IMR-90 (cell line): ENCODE data around the gene TBC1D24. TPM values are rescaled to one million over a fixed set of nuclear protein-coding genes. Genes with fewer than 3 reads are reported as not detected.

Experiments
- ATAC-seq: fragments of 200-7000 bp; cut with Tn5 transposase; 2 replicates; pipeline ENCODE4 v1.9.1; 2020; ENCODE audit warnings: low read depth, mild to moderate bottlenecking, moderate library complexity
- BruUV-seq: library from RNA; stranded (reverse); fragments of 400-500 nt; replicated peaks from 2 replicates; lab custom pipeline; 2021; lab: Mats Ljungman, UMichigan
- CTCF ChIA-PET: fragments of 300-600 bp; formaldehyde crosslinking; extraction: SDS; loops from one replicate; lab custom pipeline; 2021; ENCODE audit warnings: antibody characterized with exemption; lab: Yijun Ruan, JAX
- POLR2A ChIA-PET: fragments of 300-600 bp; sonication (Branson Sonifier 250); formaldehyde crosslinking; loops from one replicate; lab custom pipeline; 2022; ENCODE audit warnings: antibody characterized with exemption; ENCODE audit not compliant: unreplicated experiment; lab: Charles Lee
- DNase-seq: peaks from one replicate; pipeline ENCODE4 v3.0.0; 2013
- H2AFZ ChIP-seq: replicated peaks from 2 replicates; pipeline ENCODE3; 2013; ENCODE audit warnings: low read length, mild to moderate bottlenecking; ENCODE audit not compliant: poor library complexity
- H2AK5ac ChIP-seq: 2 replicates; pipeline ENCODE4 v1.6.1; 2013; ENCODE audit warnings: low read depth, low read length, inconsistent platforms
- H2AK9ac ChIP-seq: replicated peaks from 2 replicates; pipeline ENCODE3; 2013; ENCODE audit warnings: mild to moderate bottlenecking, low read depth, low read length, moderate library complexity; ENCODE audit not compliant: poor library complexity
- H2BK120ac ChIP-seq: 2 replicates; pipeline ENCODE4 v1.6.1; 2013; ENCODE audit warnings: low read depth, low read length, inconsistent platforms
- H2BK15ac ChIP-seq: 3 replicates; pipeline ENCODE4 v1.6.1; 2013; ENCODE audit warnings: low read depth, low read length, inconsistent platforms
- H2BK20ac ChIP-seq: 2 replicates; pipeline ENCODE4 v1.6.1; 2013; ENCODE audit warnings: low read depth, mild to moderate bottlenecking, inconsistent platforms, low read length, moderate library complexity
- H2BK5ac ChIP-seq: 2 replicates; pipeline ENCODE4 v1.6.1; 2013; ENCODE audit warnings: mild to moderate bottlenecking, low read depth, low read length, inconsistent platforms; ENCODE audit not compliant: poor library complexity, severe bottlenecking
- H3K14ac ChIP-seq: replicated peaks from 2 replicates; pipeline ENCODE4 v1.6.1; 2013; ENCODE audit warnings: low read depth, low read length, inconsistent platforms
- H3K18ac ChIP-seq: 2 replicates; pipeline ENCODE4 v1.6.1; 2013; ENCODE audit warnings: low read depth, low read length, control low read depth
- H3K23ac ChIP-seq: 2 replicates; pipeline ENCODE4 v1.6.1; 2013; ENCODE audit warnings: low read depth, low read length, inconsistent platforms
- H3K27ac ChIP-seq: 2 replicates; pipeline ENCODE4 v1.5.1; 2013; ENCODE audit warnings: mild to moderate bottlenecking, control low read depth, low read length; ENCODE audit not compliant: insufficient read depth
- H3K27me3 ChIP-seq: 2 replicates; pipeline ENCODE4 v1.6.1; 2013; ENCODE audit warnings: low read length; ENCODE audit not compliant: control insufficient read depth, insufficient read depth
- H3K36me3 ChIP-seq: 2 replicates; pipeline ENCODE4 v1.6.1; 2013; ENCODE audit warnings: low read length, mixed read lengths; ENCODE audit not compliant: control insufficient read depth, insufficient read depth
- H3K4ac ChIP-seq: 2 replicates; pipeline ENCODE4 v1.6.1; 2013; ENCODE audit warnings: low read depth, low read length, inconsistent platforms
- H3K4me1 ChIP-seq: 2 replicates; pipeline ENCODE4 v1.6.1; 2013; ENCODE audit warnings: low read length, mixed read lengths; ENCODE audit not compliant: control insufficient read depth, insufficient read depth
- H3K4me2 ChIP-seq: 2 replicates; pipeline ENCODE4 v1.6.1; 2013; ENCODE audit warnings: low read depth, mild to moderate bottlenecking, control low read depth, low read length, moderate library complexity
- H3K4me3 ChIP-seq: 2 replicates; pipeline ENCODE4 v1.5.1; 2013; ENCODE audit warnings: low read depth, mild to moderate bottlenecking, control low read depth, low read length, moderate library complexity; ENCODE audit not compliant: insufficient read depth
- H3K56ac ChIP-seq: 2 replicates; pipeline ENCODE4 v1.6.1; 2013; ENCODE audit warnings: low read length, inconsistent platforms; ENCODE audit not compliant: insufficient read depth; ENCODE audit errors: extremely low read depth
- H3K79me1 ChIP-seq, 2 experiments: 2 replicates each; pipeline ENCODE4 v1.6.1; 2013; ENCODE audit warnings: low read length in 2 of 2, inconsistent platforms in 1 of 2, low read depth in 1 of 2
- H3K9ac ChIP-seq: 2 replicates; pipeline ENCODE4 v1.6.1; 2013; ENCODE audit warnings: low read depth, low read length, control low read depth
- H3K9me1 ChIP-seq: 2 replicates; pipeline ENCODE4 v1.6.1; 2013; ENCODE audit warnings: low read length, inconsistent platforms; ENCODE audit not compliant: insufficient read depth
- H3K9me3 ChIP-seq: 2 replicates; pipeline ENCODE4 v1.6.1; 2013; ENCODE audit warnings: low read length; ENCODE audit not compliant: control insufficient read depth, insufficient read depth
- H4K20me1 ChIP-seq: 2 replicates; pipeline ENCODE4 v1.6.1; 2013; ENCODE audit warnings: low read length, inconsistent platforms; ENCODE audit not compliant: insufficient read depth
- H4K5ac ChIP-seq: 2 replicates; pipeline ENCODE4 v1.6.1; 2013; ENCODE audit warnings: mild to moderate bottlenecking, low read depth, low read length, control low read depth
- H4K8ac ChIP-seq, 2 experiments: 2 replicates each; pipeline ENCODE4 v1.6.1; 2013; ENCODE audit warnings: low read depth in 2 of 2, low read length in 2 of 2, control low read depth in 1 of 2, inconsistent platforms in 1 of 2
- H4K91ac ChIP-seq: 2 replicates; pipeline ENCODE4 v1.6.1; 2013; ENCODE audit warnings: low read depth, low read length, inconsistent platforms; ENCODE audit not compliant: insufficient read depth
- CEBPB ChIP-seq: IDR thresholded peaks from 2 replicates; pipeline ENCODE4 v1.6.1; 2012; ENCODE audit warnings: low read depth, low read length, improper control_type of control experiment
- CTCF ChIP-seq: conservative IDR thresholded peaks from 2 replicates; pipeline ENCODE4 v1.5.1; 2012; ENCODE audit warnings: mild to moderate bottlenecking, low read depth, low read length, improper control_type of control experiment
- MAFK ChIP-seq: IDR thresholded peaks from 2 replicates; pipeline ENCODE4 v1.6.1; 2012; ENCODE audit warnings: low read depth, low read length, improper control_type of control experiment
- MAZ ChIP-seq: IDR thresholded peaks from 2 replicates; pipeline ENCODE4 v1.6.1; 2012; ENCODE audit warnings: low read depth, mild to moderate bottlenecking, low read length, improper control_type of control experiment, moderate library complexity, borderline replicate concordance
- MXI1 ChIP-seq: IDR thresholded peaks from 2 replicates; pipeline ENCODE4 v1.6.1; 2012; ENCODE audit warnings: low read depth, mild to moderate bottlenecking, low read length, moderate library complexity, borderline replicate concordance
- RCOR1 ChIP-seq: IDR thresholded peaks from 2 replicates; pipeline ENCODE4 v1.6.1; 2012; ENCODE audit warnings: mild to moderate bottlenecking, low read length, improper control_type of control experiment; ENCODE audit not compliant: insufficient replicate concordance
- RFX5 ChIP-seq: IDR thresholded peaks from 2 replicates; pipeline ENCODE4 v1.8.0; 2012; ENCODE audit warnings: low read depth, mild to moderate bottlenecking, low read length, moderate library complexity
- WGBS, 2 experiments: methylation state at CpG; one replicate each; pipeline versions ENCODE4 v1.1.5 to v1.1.7; 2013; ENCODE audit warnings: missing lambda C conversion rate in 2 of 2; ENCODE audit not compliant: insufficient read length in 1 of 2; ENCODE audit errors: extremely low coverage in 2 of 2; 5-methylcytosine and 5-hydroxymethylcytosine counted together
- dilution Hi-C: fragments of 300-500 bp; cut with HindIII; formaldehyde crosslinking; loops from one replicate; pipeline ENCODE4 v1.14.3; 2018; ENCODE audit warnings: low sequenced_read_pairs; ENCODE audit not compliant: unreplicated experiment
- in situ Hi-C: fragments of 300-500 bp; cut with MboI; formaldehyde crosslinking; loops from 3 replicates; pipeline ENCODE4 v1.14.3; 2019; ENCODE audit warnings: low sequenced_read_pairs, inconsistent platforms, mixed read lengths
- intact Hi-C: fragments of 100-400 bp; cut with micrococcal nuclease; formaldehyde crosslinking; loops from 2 replicates; pipeline ENCODE4 v1.10.0; 2022
- polyA plus RNA-seq, 3 experiments: library from polyadenylated mRNA; depleted of rRNA; stranded (reverse); fragments of >200 nt; gene quantifications; 2 replicates each; pipeline ENCODE4 v1.2.3, GENCODE V29; 2012; ENCODE audit warnings: low replicate concordance in 1 of 3
- total RNA-seq: library from RNA; depleted of rRNA; stranded (reverse); fragments of >200 nt; gene quantifications from 2 replicates; pipeline ENCODE4 v1.2.3, GENCODE V29; 2012

Gene TBC1D24
- total and polyA plus RNA-seq, 2 of the 4 experiments (the other 2 are of a cell fraction): 7.5 to 13.4 TPM

GRCh38 chr16:2490190-2491105 is 15.5 kb downstream of the TBC1D24 start (continued):
- TF ChIP-seq MAZ: no peak

DNA sequence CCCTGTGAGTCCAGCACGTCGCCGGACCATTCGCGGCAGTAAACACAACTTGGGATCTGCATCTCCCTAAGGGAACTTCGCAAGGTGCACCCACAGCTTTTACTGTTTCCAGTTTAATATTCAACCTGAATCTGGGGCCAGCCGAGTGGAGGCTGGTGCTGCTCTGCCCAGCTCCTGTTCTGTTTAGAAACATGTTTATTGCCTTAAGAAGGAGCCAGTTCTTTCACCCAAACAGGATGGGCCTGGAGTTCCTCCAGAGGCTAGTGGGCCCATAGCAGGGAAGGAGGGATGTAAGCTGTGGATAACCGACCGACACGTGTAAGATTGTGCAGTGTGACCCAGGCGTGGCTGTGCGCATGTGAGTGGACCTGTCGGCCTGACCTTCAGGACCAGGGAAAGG is 17.4 kb downstream of the TBC1D24 start:
- H2BK120ac ChIP-seq: no peak overlapping the region
- no peak overlapping the region for H4K5ac ChIP-seq
- H3K18ac ChIP-seq: no peak overlapping the region
- H3K14ac ChIP-seq: no peak overlapping the region
- H3K4me1 ChIP-seq: peaks cover 7% of the 10 kb centered on the region
- no peak overlapping the region for H3K9ac ChIP-seq
- 0 out of 2 replicates have a peak, but pooled peaks cover 4% of the 10 kb centered on the region for H3K9me1 ChIP-seq
- no peak overlapping the region for H4K8ac ChIP-seq
- 95% methylated on average over 6 of the region's 13 CpGs; no CpG with 5 or more reads in 1 of the 2 experiments for WGBS, 2 experiments
- H3K23ac ChIP-seq: no peak overlapping the region
- peaks cover 6 to 41% of the 10 kb centered on the region in 2 experiments for H3K79me1 ChIP-seq
- no peak overlapping the region for H3K4ac ChIP-seq
- no peak overlapping the region for H2BK20ac ChIP-seq
- H3K27ac ChIP-seq: no peak overlapping the region
- H4K20me1 ChIP-seq: peaks cover 19% of the 10 kb centered on the region
- no peak overlapping the region for H3K56ac ChIP-seq
- no peak for DNase-seq
- TF ChIP-seq CTCF: no peak
- no peak for TF ChIP-seq CEBPB
- no peak for TF ChIP-seq RCOR1
- no peak for TF ChIP-seq MXI1
- no peak for TF ChIP-seq MAFK
- TF ChIP-seq RFX5: no peak
- CTCF ChIA-PET: interaction anchor here (0.6 kb wide), 1 partner anchor 10 kb away, joined by 3 read pairs; no protein-coding TSS in a partner anchor
- no peak overlapping the region for H2AK9ac ChIP-seq
- in situ Hi-C loops (no loop called here), dilution Hi-C loops (no loop called here), intact Hi-C loops (no loop called here)
- no peaks in the 10 kb centered on the region for H3K9me3 ChIP-seq
- H3K36me3 ChIP-seq: peaks cover 14% of the 10 kb centered on the region; the same call in 1 of the 2 replicates
- no peak overlapping the region for H2AFZ ChIP-seq
- no peaks in the 10 kb centered on the region for H3K27me3 ChIP-seq
- H2AK5ac ChIP-seq: no peak overlapping the region
- H4K91ac ChIP-seq: no peak overlapping the region
- no peak overlapping the region for H2BK5ac ChIP-seq
- no TSS peak for BruUV-seq
- no peak overlapping the region for H2BK15ac ChIP-seq
- POLR2A ChIA-PET: no interaction called here
- H3K4me3 ChIP-seq: no peak overlapping the region
- no peak for ATAC-seq
- no peak overlapping the region for H3K4me2 ChIP-seq
